Fibroblast of lung (primary cell): ENCODE measurements around the gene PPFIA2.
A peak's percentile ranks its signal among the peaks of the same experiment; 100 is the strongest.

ENCODE experiments used
- EZH2 ChIP-seq: IDR thresholded peaks from 2 replicates; pipeline ENCODE4 v1.5.1; 2012; ENCODE audit warnings: low read length, control low read depth, mild to moderate bottlenecking; ENCODE audit errors: missing control alignments
- TF ChIP-seq, protein P1 (sequence below), 2 donors: IDR thresholded peaks in 1 of 2; conservative IDR thresholded peaks in 1 of 2; 1 replicate in 1 of 2; 2 replicates in 1 of 2; pipeline ENCODE4 v1.5.1; 2011 to 2012; ENCODE audit warnings: low read length in 2 of 2, control low read depth in 1 of 2, inconsistent platforms in 1 of 2, low read depth in 1 of 2, mild to moderate bottlenecking in 1 of 2

DNA sequence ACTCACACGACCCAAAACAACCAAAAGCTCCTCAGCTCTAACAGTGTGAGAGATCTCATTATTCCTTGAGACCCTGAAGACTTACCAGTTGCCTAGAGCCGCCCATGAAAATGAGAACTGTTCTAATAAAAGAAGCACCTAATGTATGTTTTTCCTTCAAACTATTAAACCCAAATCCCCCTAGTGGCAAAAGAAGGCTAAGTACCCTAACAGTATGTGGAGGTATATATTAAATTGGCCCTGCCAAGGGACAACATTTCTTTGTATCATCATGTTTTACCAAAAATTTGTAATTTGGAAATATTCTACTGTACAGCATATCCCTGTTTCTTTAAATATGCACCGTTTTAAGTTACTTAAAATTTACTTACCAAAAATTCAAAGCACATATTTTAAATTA, 38.0 kb upstream of the PPFIA2 start:
- TF ChIP-seq, protein P1, sequence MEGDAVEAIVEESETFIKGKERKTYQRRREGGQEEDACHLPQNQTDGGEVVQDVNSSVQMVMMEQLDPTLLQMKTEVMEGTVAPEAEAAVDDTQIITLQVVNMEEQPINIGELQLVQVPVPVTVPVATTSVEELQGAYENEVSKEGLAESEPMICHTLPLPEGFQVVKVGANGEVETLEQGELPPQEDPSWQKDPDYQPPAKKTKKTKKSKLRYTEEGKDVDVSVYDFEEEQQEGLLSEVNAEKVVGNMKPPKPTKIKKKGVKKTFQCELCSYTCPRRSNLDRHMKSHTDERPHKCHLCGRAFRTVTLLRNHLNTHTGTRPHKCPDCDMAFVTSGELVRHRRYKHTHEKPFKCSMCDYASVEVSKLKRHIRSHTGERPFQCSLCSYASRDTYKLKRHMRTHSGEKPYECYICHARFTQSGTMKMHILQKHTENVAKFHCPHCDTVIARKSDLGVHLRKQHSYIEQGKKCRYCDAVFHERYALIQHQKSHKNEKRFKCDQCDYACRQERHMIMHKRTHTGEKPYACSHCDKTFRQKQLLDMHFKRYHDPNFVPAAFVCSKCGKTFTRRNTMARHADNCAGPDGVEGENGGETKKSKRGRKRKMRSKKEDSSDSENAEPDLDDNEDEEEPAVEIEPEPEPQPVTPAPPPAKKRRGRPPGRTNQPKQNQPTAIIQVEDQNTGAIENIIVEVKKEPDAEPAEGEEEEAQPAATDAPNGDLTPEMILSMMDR (conservative IDR thresholded peaks at IDR 0.05 in 1 of 2, IDR thresholded peaks at IDR 0.05 in 1 of 2; ENCODE audit: low read depth in 1 of 2, low read length in 2 of 2), result peak in 1 of 2 donors; percentile 49
- TF ChIP-seq EZH2, result no peak
